Hepatocyte (in vitro differentiated cells): Measurements from ENCODE around the gene UBTD1. TPM values are rescaled to one million over a fixed set of nuclear protein-coding genes. Genes with fewer than 3 reads are reported as not detected.

ENCODE experiments used
- DNase-seq: peaks from one replicate; pipeline ENCODE4 v3.0.0-alpha.2; 2016; ENCODE audit warnings: low spot score
- H2AFZ ChIP-seq: fragments of 200-600 bp; sonication (generic); 2 replicates; pipeline ENCODE4 v1.6.0; 2016; ENCODE audit warnings: antibody characterized with exemption, mild to moderate bottlenecking
- H3K27ac ChIP-seq: fragments of 200-600 bp; sonication (generic); 2 replicates; pipeline ENCODE4 v1.5.1; 2016; ENCODE audit warnings: mild to moderate bottlenecking
- H3K27me3 ChIP-seq: fragments of 200-600 bp; sonication (generic); 2 replicates; pipeline ENCODE4 v1.6.1; 2016
- H3K36me3 ChIP-seq: fragments of 200-600 bp; sonication (generic); replicated peaks from 2 replicates; pipeline ENCODE4 v1.5.1; 2016; ENCODE audit warnings: low read depth; ENCODE audit not compliant: insufficient read depth
- H3K4me1 ChIP-seq: fragments of 200-600 bp; sonication (generic); 2 replicates; pipeline ENCODE4 v1.5.1; 2016; ENCODE audit warnings: mild to moderate bottlenecking, moderate library complexity; ENCODE audit not compliant: insufficient read depth
- H3K4me2 ChIP-seq: fragments of 200-600 bp; sonication (generic); 2 replicates; pipeline ENCODE4 v1.6.0; 2016
- H3K4me3 ChIP-seq: fragments of 200-600 bp; sonication (generic); 2 replicates; pipeline ENCODE4 v1.5.1; 2016; ENCODE audit warnings: mild to moderate bottlenecking
- H3K79me2 ChIP-seq: fragments of 200-600 bp; sonication (generic); 2 replicates; pipeline ENCODE4 v1.6.0; 2017; ENCODE audit warnings: mild to moderate bottlenecking
- H3K9me2 ChIP-seq: fragments of 200-600 bp; sonication (generic); replicated peaks from 2 replicates; pipeline ENCODE4 v1.6.0; 2017; ENCODE audit warnings: mild to moderate bottlenecking; ENCODE audit not compliant: insufficient read depth
- H3K9me3 ChIP-seq: fragments of 200-600 bp; sonication (generic); 2 replicates; pipeline ENCODE4 v1.5.1; 2016; ENCODE audit warnings: low read depth, mild to moderate bottlenecking
- H4K20me1 ChIP-seq: fragments of 200-600 bp; sonication (generic); 2 replicates; pipeline ENCODE4 v1.6.0; 2016; ENCODE audit warnings: mild to moderate bottlenecking; ENCODE audit not compliant: insufficient read depth, poor library complexity, severe bottlenecking
- EZH2 ChIP-seq: fragments of 200-600 bp; sonication (generic); IDR thresholded peaks from 2 replicates; pipeline ENCODE4 v1.6.1; 2016; ENCODE audit warnings: antibody characterized with exemption, mild to moderate bottlenecking, borderline replicate concordance
- EZH2phosphoT487 ChIP-seq: fragments of 200-600 bp; sonication (generic); IDR thresholded peaks from one replicate; pipeline ENCODE4 v1.6.1; 2018; ENCODE audit warnings: antibody characterized with exemption, mild to moderate bottlenecking, low read depth, moderate library complexity; ENCODE audit not compliant: unreplicated experiment, severe bottlenecking
- WGBS: methylation state at CpG from one replicate; pipeline ENCODE4 v1.1.6; 2016; ENCODE audit warnings: low lambda C conversion rate; ENCODE audit errors: missing lambda C conversion rate; 5-methylcytosine and 5-hydroxymethylcytosine counted together
- polyA plus RNA-seq: library from polyadenylated mRNA; unstranded; fragments of >200 nt; fragmentation: Nextera tagmentation; extraction: Ambion mirVana; gene quantifications from 2 replicates; pipeline ENCODE4 v1.2.1, GENCODE V29; 2016
- total RNA-seq: library from RNA; depleted of rRNA; stranded (reverse); fragments of >200 nt; gene quantifications from 2 replicates; pipeline ENCODE4 v1.2.3, GENCODE V29; 2014
- TF ChIP-seq, protein P1 (sequence below): fragments of 200-600 bp; sonication (generic); IDR thresholded peaks from 2 replicates; pipeline ENCODE4 v1.5.1; 2016; ENCODE audit warnings: antibody characterized with exemption, mild to moderate bottlenecking; ENCODE audit not compliant: poor library complexity

The UBTD1 gene
- total and polyA plus RNA-seq, 2 experiments from 2014 or later, result 12.8 to 37.0 TPM

DNA sequence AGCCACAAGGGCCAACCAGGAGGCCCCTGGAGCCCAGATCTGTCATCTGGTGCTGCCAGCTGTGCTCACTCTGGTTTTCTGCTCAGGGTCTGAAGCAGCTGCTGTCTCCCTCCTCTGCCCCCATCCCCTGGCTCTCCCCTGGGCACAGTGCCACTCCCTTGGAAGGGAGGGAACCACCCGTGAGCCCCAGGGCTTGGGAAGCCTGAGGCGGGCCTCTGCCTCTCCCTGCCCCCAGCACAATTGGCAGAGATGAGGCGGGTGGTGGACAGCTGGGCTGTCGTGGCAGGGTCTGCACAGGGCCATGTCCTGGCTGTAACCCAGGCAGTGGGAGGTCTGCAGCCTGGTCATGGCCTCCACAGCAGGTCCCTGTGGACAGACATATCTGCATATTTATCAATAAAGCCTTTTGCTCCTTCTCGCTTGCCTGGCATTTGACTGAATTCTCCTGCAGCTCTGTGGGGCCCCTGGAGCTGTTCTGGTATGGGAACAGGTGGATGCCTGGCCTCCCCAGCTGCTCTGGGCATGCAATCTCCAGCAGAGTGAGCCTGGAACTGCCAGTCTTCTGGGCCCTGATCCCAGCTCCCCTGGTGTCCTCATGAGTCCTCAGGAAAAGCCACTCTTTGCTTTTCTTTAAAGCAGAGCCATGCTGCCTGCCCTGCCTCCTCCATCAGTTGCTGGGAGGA is 72.2 kb downstream of the UBTD1 start:
- no peak overlapping the region for H3K4me3 ChIP-seq
- H3K9me3 ChIP-seq, result no peaks in the 10 kb centered on the region
- TF ChIP-seq, protein P1, sequence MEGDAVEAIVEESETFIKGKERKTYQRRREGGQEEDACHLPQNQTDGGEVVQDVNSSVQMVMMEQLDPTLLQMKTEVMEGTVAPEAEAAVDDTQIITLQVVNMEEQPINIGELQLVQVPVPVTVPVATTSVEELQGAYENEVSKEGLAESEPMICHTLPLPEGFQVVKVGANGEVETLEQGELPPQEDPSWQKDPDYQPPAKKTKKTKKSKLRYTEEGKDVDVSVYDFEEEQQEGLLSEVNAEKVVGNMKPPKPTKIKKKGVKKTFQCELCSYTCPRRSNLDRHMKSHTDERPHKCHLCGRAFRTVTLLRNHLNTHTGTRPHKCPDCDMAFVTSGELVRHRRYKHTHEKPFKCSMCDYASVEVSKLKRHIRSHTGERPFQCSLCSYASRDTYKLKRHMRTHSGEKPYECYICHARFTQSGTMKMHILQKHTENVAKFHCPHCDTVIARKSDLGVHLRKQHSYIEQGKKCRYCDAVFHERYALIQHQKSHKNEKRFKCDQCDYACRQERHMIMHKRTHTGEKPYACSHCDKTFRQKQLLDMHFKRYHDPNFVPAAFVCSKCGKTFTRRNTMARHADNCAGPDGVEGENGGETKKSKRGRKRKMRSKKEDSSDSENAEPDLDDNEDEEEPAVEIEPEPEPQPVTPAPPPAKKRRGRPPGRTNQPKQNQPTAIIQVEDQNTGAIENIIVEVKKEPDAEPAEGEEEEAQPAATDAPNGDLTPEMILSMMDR, result no peak
- TF ChIP-seq EZH2 (no peak), EZH2phosphoT487 (no peak)
- no peak overlapping the region for H3K4me2 ChIP-seq
- DNase-seq, result no peak
- no peaks in the 10 kb centered on the region for H3K79me2 ChIP-seq
- no peak overlapping the region for H3K27ac ChIP-seq
- WGBS, result 88% methylated on average over 5 of the region's 5 CpGs
- H3K9me2 ChIP-seq, result no peaks in the 10 kb centered on the region
- H4K20me1 ChIP-seq, result no peaks in the 10 kb centered on the region
- H3K4me1 ChIP-seq, result peaks cover 19% of the 10 kb centered on the region
- no peak overlapping the region for H2AFZ ChIP-seq
- H3K27me3 ChIP-seq, result no peaks in the 10 kb centered on the region
- no peaks in the 10 kb centered on the region for H3K36me3 ChIP-seq

DNA sequence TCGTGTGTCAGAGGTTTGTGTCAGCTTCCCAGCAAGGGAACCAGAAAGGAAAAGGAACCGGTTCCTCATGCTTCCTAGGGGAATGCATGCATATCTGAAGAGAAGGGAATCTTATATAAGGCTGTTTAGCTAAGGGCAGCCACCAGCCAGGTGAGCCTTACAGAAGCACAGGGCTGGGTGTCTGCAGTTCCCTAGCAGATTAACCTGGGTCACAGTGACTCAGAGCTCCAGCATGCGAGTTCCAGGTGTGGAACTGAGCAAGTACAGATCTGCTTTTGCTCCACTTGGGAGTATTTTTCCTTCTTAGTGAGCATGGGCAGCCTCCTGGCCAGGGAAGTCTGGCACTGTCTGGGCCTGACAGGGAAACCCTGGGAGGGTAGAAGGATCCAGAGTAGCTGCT is 72.9 kb downstream of the UBTD1 start:
- peak overlapping the region; percentile 35 for H3K4me2 ChIP-seq
- no peaks in the 10 kb centered on the region for H3K9me3 ChIP-seq
- peaks cover 19% of the 10 kb centered on the region for H3K4me1 ChIP-seq
- no peak overlapping the region for H3K4me3 ChIP-seq
- DNase-seq, result peak; percentile 71
- WGBS, result 68% methylated on average over 3 of the region's 3 CpGs
- H3K27me3 ChIP-seq, result no peaks in the 10 kb centered on the region
- H3K27ac ChIP-seq, result peak overlapping the region; percentile 89
- no peaks in the 10 kb centered on the region for H3K9me2 ChIP-seq
- no peaks in the 10 kb centered on the region for H3K79me2 ChIP-seq
- H4K20me1 ChIP-seq, result no peaks in the 10 kb centered on the region
- no peaks in the 10 kb centered on the region for H3K36me3 ChIP-seq
- no peak overlapping the region for H2AFZ ChIP-seq
- no peak for TF ChIP-seq EZH2phosphoT487
- TF ChIP-seq, protein P1, result no peak
- no peak for TF ChIP-seq EZH2

DNA sequence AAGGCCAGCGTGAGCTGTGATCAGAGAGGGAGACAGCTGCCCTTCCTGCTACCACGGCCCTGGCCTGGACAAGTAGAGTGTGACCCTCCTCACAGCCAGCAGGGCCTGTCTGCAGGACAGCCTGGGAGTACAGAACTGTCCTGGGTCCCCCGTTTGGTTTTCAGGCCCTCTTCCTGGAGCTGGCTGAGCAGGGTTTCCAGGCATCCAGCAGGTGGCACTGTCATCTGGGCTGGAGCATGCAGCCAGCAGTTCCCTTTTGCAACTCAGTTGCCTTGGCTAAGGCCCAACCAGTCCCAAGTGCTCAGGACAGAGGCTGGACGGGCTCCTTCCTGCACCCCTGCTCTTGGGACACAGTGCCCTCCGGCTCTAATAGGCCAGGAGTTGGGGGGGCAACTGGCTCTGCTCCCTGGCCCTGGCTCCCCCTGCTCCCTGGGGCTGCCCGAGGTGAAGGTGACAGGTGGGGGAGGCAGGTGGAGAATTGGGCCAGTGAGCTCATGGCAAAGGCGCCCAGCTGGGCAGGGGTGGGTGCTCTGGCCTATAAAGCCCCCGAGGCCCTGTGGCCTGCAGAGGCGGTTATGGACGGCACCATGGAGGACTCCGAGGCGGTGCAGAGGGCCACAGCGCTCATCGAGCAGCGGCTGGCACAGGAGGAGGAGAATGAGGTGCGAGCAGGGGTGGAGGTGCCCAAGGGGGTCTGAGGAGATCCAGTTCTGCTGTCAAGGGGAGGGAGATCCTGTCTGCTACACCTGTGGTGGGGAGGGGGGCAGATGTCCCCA is 73.7 kb downstream of the UBTD1 start, which contains the start of gene ANKRD2:
Gene ANKRD2 (plus strand): TSS at position 566 of the 776 bp plus-strand sequence. CDS start 10 bp downstream, at position 576.
- no peaks in the 10 kb centered on the region for H3K9me2 ChIP-seq
- H3K79me2 ChIP-seq, result no peaks in the 10 kb centered on the region
- TF ChIP-seq, protein P1, result peak; percentile 81
- TF ChIP-seq EZH2phosphoT487, result no peak
- H4K20me1 ChIP-seq, result no peaks in the 10 kb centered on the region
- no peak within 1 kb of the TSS for H3K4me3 ChIP-seq
- H3K4me1 ChIP-seq, result peaks cover 19% of the 10 kb centered on the region
- peak within 1 kb of the TSS; percentile 89 for H3K27ac ChIP-seq
- H3K4me2 ChIP-seq, result peak within 1 kb of the TSS; percentile 35
- DNase-seq, result peak; percentile 83
- 77% methylated on average over 14 of the region's 16 CpGs for WGBS
- H2AFZ ChIP-seq, result no peak within 1 kb of the TSS
- H3K27me3 ChIP-seq, result no peaks in the 10 kb centered on the region
- no peaks in the 10 kb centered on the region for H3K9me3 ChIP-seq
- no peaks in the 10 kb centered on the region for H3K36me3 ChIP-seq
